Gastrocnemius medialis (tissue), 4 donors: Measurements from ENCODE around the gene MRPL41. TPM values are rescaled to one million over a fixed set of nuclear protein-coding genes. Genes with fewer than 3 reads are reported as not detected.

Experiments used
- ATAC-seq, 2 donors: fragments of 150-250 bp; one replicate each; pipeline ENCODE4 v1.9.1; 2016
- DNase-seq, 2 donors: peaks; one replicate each; pipeline ENCODE4 v3.0.0-alpha.2; 2019
- H3K27ac ChIP-seq, 4 donors: fragments of 200-600 bp; sonication (generic); 1 replicate in 1 of 4; 2 replicates in 3 of 4; pipeline ENCODE4 v1.5.1; 2016 to 2018; ENCODE audit warnings: mild to moderate bottlenecking in 2 of 4, moderate library complexity in 1 of 4
- H3K27me3 ChIP-seq, 3 donors: fragments of 200-600 bp; sonication (generic) in 2 of 3; 1 replicate in 1 of 3; 2 replicates in 2 of 3; pipeline versions ENCODE4 v1.5.1 to v1.6.0; 2016 to 2019; ENCODE audit warnings: mild to moderate bottlenecking in 1 of 3, moderate library complexity in 1 of 3
- H3K36me3 ChIP-seq, 2 donors: fragments of 200-600 bp; sonication (generic) in 1 of 2; one replicate each; pipeline ENCODE4 v1.5.1; 2017 to 2018
- H3K4me1 ChIP-seq, 2 donors: fragments of 200-600 bp; sonication (generic) in 1 of 2; one replicate each; pipeline ENCODE4 v1.5.1; 2016 to 2017; ENCODE audit warnings: mild to moderate bottlenecking in 2 of 2
- H3K4me3 ChIP-seq, 4 donors: fragments of 200-600 bp; sonication (generic) in 3 of 4; 1 replicate in 1 of 4; 2 replicates in 3 of 4; pipeline ENCODE4 v1.5.1; 2016 to 2019; ENCODE audit warnings: mild to moderate bottlenecking in 2 of 4
- H3K9me3 ChIP-seq, 3 donors: fragments of 200-600 bp; sonication (generic) in 2 of 3; 1 replicate in 1 of 3; 2 replicates in 2 of 3; pipeline ENCODE4 v1.5.1; 2016 to 2019
- POLR2A ChIP-seq, 2 donors: fragments of 450-650 bp; IDR thresholded peaks; one replicate each; pipeline ENCODE4 v1.6.1; 2017; ENCODE audit warnings: antibody characterized with exemption in 2 of 2, mild to moderate bottlenecking in 2 of 2, moderate library complexity in 2 of 2
- in situ Hi-C, 4 donors: fragments of 200-750 bp; cut with MboI; loops; one replicate each; pipeline versions ENCODE4 v1.15.0 to v1.8.0; 2017; ENCODE audit warnings: low sequenced_read_pairs in 4 of 4
- intact Hi-C: fragments of 100-400 bp; cut with DNase I; formaldehyde crosslinking; loops from one replicate; pipeline ENCODE4 v1.15.1; 2023; ENCODE audit warnings: low total_unique reads
- total RNA-seq, 4 donors: library from RNA; depleted of rRNA; stranded (reverse); fragments of >200 nt; gene quantifications; one replicate each; pipeline versions ENCODE4 v1.1.0 to v1.2.3, GENCODE V29; 2016
- TF ChIP-seq, protein P1 (sequence below), 5 experiments: fragments of 450-650 bp in 3 of 5; fragments of 200-600 bp in 2 of 5; sonication (generic) in 2 of 5; IDR thresholded peaks in 4 of 5; conservative IDR thresholded peaks in 1 of 5; 1 replicate in 4 of 5; 2 replicates in 1 of 5; pipeline ENCODE4 v1.5.1; 2016 to 2019; ENCODE audit warnings: antibody characterized with exemption in 5 of 5, mild to moderate bottlenecking in 3 of 5, moderate library complexity in 3 of 5

MRPL41 gene
- total RNA-seq, 4 donors from 2014 or later: 107 to 137 (median 126) TPM

DNA sequence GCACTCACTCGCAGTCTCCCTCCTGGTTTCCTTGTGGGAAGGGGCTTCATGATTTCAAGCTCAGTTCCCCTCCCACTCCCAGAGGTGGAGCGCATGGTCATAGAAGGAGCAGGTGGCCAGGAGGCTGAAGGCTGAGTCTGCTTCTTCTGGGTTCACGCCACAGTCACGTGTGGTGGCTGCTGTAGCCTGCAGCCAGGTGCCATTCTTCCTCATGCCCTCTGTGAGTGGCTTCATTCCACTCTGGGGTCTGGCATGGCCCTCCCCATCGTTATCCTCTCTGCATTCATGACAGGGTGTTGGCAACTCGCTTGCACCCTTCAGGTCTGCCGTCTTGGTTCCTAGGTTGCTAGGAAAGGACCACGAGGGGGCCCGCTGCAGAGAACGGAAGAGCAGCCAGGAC lies 3.5 kb downstream of the MRPL41 start:
- DNase-seq (no peak), ATAC-seq (no peak)
- no peaks in the 10 kb centered on the region for H3K9me3 ChIP-seq
- no peak for TF ChIP-seq POLR2A (IDR thresholded peaks at IDR 0.05)
- TF ChIP-seq, protein P1, sequence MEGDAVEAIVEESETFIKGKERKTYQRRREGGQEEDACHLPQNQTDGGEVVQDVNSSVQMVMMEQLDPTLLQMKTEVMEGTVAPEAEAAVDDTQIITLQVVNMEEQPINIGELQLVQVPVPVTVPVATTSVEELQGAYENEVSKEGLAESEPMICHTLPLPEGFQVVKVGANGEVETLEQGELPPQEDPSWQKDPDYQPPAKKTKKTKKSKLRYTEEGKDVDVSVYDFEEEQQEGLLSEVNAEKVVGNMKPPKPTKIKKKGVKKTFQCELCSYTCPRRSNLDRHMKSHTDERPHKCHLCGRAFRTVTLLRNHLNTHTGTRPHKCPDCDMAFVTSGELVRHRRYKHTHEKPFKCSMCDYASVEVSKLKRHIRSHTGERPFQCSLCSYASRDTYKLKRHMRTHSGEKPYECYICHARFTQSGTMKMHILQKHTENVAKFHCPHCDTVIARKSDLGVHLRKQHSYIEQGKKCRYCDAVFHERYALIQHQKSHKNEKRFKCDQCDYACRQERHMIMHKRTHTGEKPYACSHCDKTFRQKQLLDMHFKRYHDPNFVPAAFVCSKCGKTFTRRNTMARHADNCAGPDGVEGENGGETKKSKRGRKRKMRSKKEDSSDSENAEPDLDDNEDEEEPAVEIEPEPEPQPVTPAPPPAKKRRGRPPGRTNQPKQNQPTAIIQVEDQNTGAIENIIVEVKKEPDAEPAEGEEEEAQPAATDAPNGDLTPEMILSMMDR (IDR thresholded peaks at IDR 0.05 in 4 of 5, conservative IDR thresholded peaks at IDR 0.05 in 1 of 5): no peak
- H3K36me3 ChIP-seq: peaks cover 0 to 48% of the 10 kb centered on the region in 2 donors
- no peak overlapping the region for H3K4me3 ChIP-seq
- H3K27ac ChIP-seq: no peak overlapping the region
- no peaks in the 10 kb centered on the region for H3K27me3 ChIP-seq
- H3K4me1 ChIP-seq: peaks cover 5 to 10% of the 10 kb centered on the region in 2 donors
- in situ Hi-C loops (no loop called here), intact Hi-C loops (no loop called here)

DNA sequence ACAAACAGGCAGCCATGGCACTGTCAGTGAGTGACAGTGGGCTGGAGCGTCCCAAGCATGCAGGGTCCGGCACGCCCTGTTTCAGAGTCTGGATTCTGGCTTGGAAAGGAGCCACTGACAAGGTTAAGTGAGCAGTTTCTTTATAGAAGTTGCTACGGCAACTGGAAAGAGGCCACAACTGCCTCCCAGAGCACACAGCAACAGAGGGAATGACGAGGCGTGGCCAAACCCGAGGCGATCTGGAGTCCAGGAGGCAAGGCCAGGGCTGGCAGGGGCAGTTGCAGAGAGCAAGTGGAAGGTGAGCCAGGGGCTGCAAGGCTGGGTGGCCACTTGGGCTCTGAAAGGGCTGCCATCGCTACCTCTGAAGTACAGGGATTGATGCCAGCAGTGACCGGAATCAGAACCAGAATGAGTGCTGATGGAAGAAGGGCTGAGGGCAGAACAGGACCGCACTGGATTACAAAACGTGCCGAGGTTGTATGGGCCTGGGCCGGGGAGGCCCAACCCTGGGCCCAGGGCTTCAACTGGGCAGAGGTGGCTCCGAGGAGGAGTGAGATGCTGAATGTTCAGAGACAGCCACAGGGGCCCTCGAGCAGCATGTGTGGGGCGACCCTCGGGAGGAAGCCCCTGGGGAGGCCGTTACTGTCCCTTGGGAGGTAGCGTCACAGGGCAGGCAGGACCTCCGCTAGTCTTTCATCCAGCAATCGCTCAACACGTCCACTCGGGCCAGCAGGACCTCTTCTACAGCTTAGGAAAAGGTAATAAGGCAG lies 4.6 kb downstream of the MRPL41 start:
- TF ChIP-seq, protein P1 (IDR thresholded peaks at IDR 0.05 in 4 of 5, conservative IDR thresholded peaks at IDR 0.05 in 1 of 5): no peak
- TF ChIP-seq POLR2A (IDR thresholded peaks at IDR 0.05): no peak
- Histone ChIP-seq H3K36me3 (peaks cover 0 to 52% of the 10 kb centered on the region in 2 donors), H3K27me3 (no peaks in the 10 kb centered on the region), H3K4me3 (no peak overlapping the region), H3K4me1 (peaks cover 5 to 10% of the 10 kb centered on the region in 2 donors), H3K9me3 (no peaks in the 10 kb centered on the region), H3K27ac (no peak overlapping the region)
- ATAC-seq (no peak), DNase-seq (no peak)
- in situ Hi-C loops: no loop called here
- intact Hi-C loops: no loop called here

DNA sequence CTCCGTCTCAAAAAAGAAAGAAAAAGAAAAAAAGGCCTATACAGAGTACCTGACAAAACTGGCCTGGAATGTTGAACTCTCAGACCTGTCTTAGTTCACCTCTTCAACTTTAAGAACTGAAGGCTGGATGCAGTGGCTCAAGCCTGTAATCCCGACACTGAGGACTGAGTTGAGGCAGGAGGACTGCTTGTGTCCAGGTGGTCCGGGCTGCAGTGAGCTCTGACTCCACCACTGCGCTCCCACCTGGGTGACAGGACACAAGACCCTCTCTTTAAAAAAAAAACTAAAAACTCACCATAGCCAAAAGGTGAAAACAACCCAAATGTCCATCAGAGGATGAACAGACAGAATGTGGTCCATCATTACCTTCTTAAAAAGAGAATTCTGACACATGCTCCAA lies 6.4 kb downstream of the MRPL41 start:
- no peak for ATAC-seq

DNA sequence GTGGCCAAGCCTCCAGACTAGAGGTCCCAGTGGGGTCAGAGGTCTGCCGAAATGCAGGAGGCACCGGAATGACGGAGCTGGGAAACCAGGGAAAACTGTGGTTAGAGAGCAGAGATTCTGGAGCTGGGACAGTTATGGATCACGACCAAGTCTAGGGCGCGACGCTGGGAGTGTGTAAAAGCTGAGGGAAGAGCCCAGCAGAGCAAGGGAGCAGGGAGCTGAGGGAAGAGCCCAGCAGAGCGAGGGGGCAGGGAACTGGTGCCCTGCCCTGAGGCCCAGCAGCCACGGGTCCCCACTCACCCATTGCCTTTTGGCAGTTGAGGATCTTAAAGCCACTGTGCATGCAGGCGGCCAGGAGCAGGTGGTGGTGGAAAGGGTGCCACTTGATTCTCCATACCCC lies 12.5 kb downstream of the MRPL41 start:
- no peak for DNase-seq
- no peak for ATAC-seq
- intact Hi-C loops: no loop called here
- in situ Hi-C loops: no loop called here
- no peaks in the 10 kb centered on the region for H3K27me3 ChIP-seq
- H3K27ac ChIP-seq: no peak overlapping the region
- peaks cover 0 to 22% of the 10 kb centered on the region in 2 donors for H3K36me3 ChIP-seq
- no peaks in the 10 kb centered on the region for H3K4me1 ChIP-seq
- TF ChIP-seq POLR2A (IDR thresholded peaks at IDR 0.05): no peak
- TF ChIP-seq, protein P1 (IDR thresholded peaks at IDR 0.05 in 4 of 5, conservative IDR thresholded peaks at IDR 0.05 in 1 of 5): no peak
- H3K9me3 ChIP-seq: no peaks in the 10 kb centered on the region
- H3K4me3 ChIP-seq: no peak overlapping the region

More for the DNA sequence above, 6.4 kb downstream of the MRPL41 start:
- DNase-seq: no peak
- H3K36me3 ChIP-seq: peaks cover 0 to 50% of the 10 kb centered on the region in 2 donors
- no peaks in the 10 kb centered on the region for H3K9me3 ChIP-seq
- no peak overlapping the region for H3K27ac ChIP-seq
- in situ Hi-C loops: no loop called here
- intact Hi-C loops: no loop called here
- peaks cover 0 to 3% of the 10 kb centered on the region in 2 donors for H3K4me1 ChIP-seq
- no peak for TF ChIP-seq POLR2A (IDR thresholded peaks at IDR 0.05)
- TF ChIP-seq, protein P1 (IDR thresholded peaks at IDR 0.05 in 4 of 5, conservative IDR thresholded peaks at IDR 0.05 in 1 of 5): no peak
- no peaks in the 10 kb centered on the region for H3K27me3 ChIP-seq
- no peak overlapping the region for H3K4me3 ChIP-seq
